ENCODE measurements around the gene EHD2.

DNA sequence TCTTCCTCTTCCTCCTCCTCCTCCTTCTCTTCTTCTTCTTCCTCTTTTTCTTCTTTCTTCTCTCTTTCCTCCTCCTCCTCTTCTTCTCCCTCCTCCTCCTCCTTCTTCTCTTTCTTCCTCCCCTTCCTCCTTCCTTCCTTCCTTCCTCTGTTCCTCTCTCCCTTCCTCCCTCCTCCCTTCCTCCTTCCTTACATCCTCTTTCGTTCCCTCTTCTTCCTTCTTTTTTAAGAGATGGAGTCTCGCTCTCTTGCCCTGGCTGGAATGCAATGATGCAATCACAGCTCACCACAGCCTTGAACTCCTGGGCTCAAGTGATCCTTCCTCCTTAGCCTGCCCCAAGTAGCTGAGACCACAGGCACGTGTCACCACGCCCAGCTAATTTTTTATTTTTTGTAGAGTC, 13.2 kb downstream of the EHD2 start:
- TF ChIP-seq GATA2 (IDR thresholded peaks at IDR 0.05; ENCODE audit: low read depth, low read length) (no peak), GATA3 (IDR thresholded peaks at IDR 0.05; ENCODE audit: low read depth, low read length) (no peak)
